Esophagus squamous epithelium (tissue), 5 donors: ENCODE results near the gene LCE6A. TPM values are rescaled to one million over a fixed set of nuclear protein-coding genes. Genes with fewer than 3 reads are reported as not detected.

Experiments used
- DNase-seq: peaks from one replicate; lab custom pipeline; 2025; lab: John Stamatoyannopoulos, UW
- H3K27ac ChIP-seq, 4 donors: fragments of 200-600 bp; sonication (generic); one replicate each; pipeline ENCODE4 v1.5.1; 2016 to 2019; ENCODE audit warnings: mild to moderate bottlenecking in 1 of 4
- H3K27me3 ChIP-seq, 4 donors: fragments of 200-600 bp; sonication (generic); 1 replicate in 3 of 4; 2 replicates in 1 of 4; pipeline versions ENCODE4 v1.5.1 to v1.6.0; 2017 to 2021; ENCODE audit warnings: antibody characterized with exemption in 1 of 4
- H3K36me3 ChIP-seq, 3 donors: fragments of 200-600 bp; sonication (generic); one replicate each; pipeline ENCODE4 v1.5.1; 2016 to 2019
- H3K4me1 ChIP-seq, 3 donors: fragments of 200-600 bp; sonication (generic); one replicate each; pipeline ENCODE4 v1.5.1; 2017 to 2019
- H3K4me3 ChIP-seq, 4 donors: fragments of 200-600 bp; sonication (generic); 1 replicate in 3 of 4; 2 replicates in 1 of 4; pipeline ENCODE4 v1.5.1; 2016 to 2019; ENCODE audit warnings: mild to moderate bottlenecking in 2 of 4, moderate library complexity in 1 of 4
- H3K9me3 ChIP-seq, 3 donors: fragments of 200-600 bp; sonication (generic); one replicate each; pipeline ENCODE4 v1.5.1; 2016 to 2019
- CTCF ChIP-seq, 6 experiments: fragments of 450-650 bp in 4 of 6; fragments of 200-600 bp in 2 of 6; sonication (generic) in 2 of 6; IDR thresholded peaks; one replicate each; pipeline ENCODE4 v1.5.1; 2016 to 2019; ENCODE audit warnings: antibody characterized with exemption in 6 of 6, mild to moderate bottlenecking in 4 of 6, moderate library complexity in 4 of 6
- POLR2A ChIP-seq, 4 donors: fragments of 450-650 bp; IDR thresholded peaks; one replicate each; pipeline ENCODE4 v1.6.1; 2017; ENCODE audit warnings: antibody characterized with exemption in 4 of 4, mild to moderate bottlenecking in 4 of 4, moderate library complexity in 3 of 4
- WGBS, 2 donors: methylation state at CpG; one replicate each; pipeline ENCODE4 v1.1.5; 2018; 5-methylcytosine and 5-hydroxymethylcytosine counted together
- intact Hi-C: fragments of 100-400 bp; cut with DNase I; formaldehyde crosslinking; loops from one replicate; pipeline ENCODE4 v1.15.0; 2022
- total RNA-seq, 4 donors: library from RNA; depleted of rRNA; stranded (reverse); fragments of >200 nt; gene quantifications; one replicate each; pipeline ENCODE4 v1.1.0, GENCODE V29; 2016
- donor health status: DM: yes; HTN: yes; CAD: no.

The LCE6A gene
- total RNA-seq, 4 donors from 2014 or later, result not detected

GRCh38 chr1:152860129-152860528, 17.5 kb downstream of the LCE6A start:
- H3K4me3 ChIP-seq, result no peak overlapping the region
- H3K27ac ChIP-seq, result no peak overlapping the region
- H3K9me3 ChIP-seq, result no peaks in the 10 kb centered on the region
- H3K27me3 ChIP-seq, result no peaks in the 10 kb centered on the region
- H3K4me1 ChIP-seq, result peaks cover 0 to 3% (median 0%) of the 10 kb centered on the region in 3 donors
- no peaks in the 10 kb centered on the region for H3K36me3 ChIP-seq
- no peak for DNase-seq
- WGBS, 2 donors, result 72 to 73% methylated on average over 3 of the region's 3 CpGs
- intact Hi-C loops, result loop anchor here (10.0 kb wide), 1 partner anchor 205 kb away; no protein-coding TSS in a partner anchor
- TF ChIP-seq CTCF (IDR thresholded peaks at IDR 0.05), result no peak
- TF ChIP-seq POLR2A (IDR thresholded peaks at IDR 0.05), result no peak

DNA sequence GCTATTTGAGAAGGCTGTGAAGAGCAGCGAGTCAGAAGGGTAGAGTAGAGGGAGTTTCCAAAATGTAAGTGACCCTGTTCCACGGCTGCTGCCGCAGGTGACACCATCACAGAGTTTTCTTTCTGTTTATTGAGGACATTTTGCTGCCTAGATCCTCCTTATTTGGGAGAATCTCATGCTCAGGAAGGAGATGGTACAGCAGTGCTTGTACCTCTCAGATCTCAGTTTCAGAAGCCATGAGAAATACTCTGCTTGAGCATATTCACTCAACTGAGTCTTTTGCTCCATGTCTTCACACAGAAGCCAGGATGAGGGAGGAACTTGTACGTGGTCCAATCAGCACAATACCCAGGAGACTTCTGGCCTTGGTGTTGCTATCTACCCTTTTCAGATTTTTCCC, 18.7 kb downstream of the LCE6A start:
- TF ChIP-seq POLR2A (IDR thresholded peaks at IDR 0.05) (no peak), CTCF (IDR thresholded peaks at IDR 0.05) (no peak)
- no peaks in the 10 kb centered on the region for H3K36me3 ChIP-seq
- 68 to 73% methylated on average over 4 of the region's 4 CpGs for WGBS, 2 donors
- H3K4me3 ChIP-seq, result no peak overlapping the region
- H3K4me1 ChIP-seq, result peaks cover 0 to 3% (median 0%) of the 10 kb centered on the region in 3 donors
- no peaks in the 10 kb centered on the region for H3K27me3 ChIP-seq
- DNase-seq, result no peak
- intact Hi-C loops, result loop anchor here (10.0 kb wide), 1 partner anchor 207 kb away; no protein-coding TSS in a partner anchor
- no peaks in the 10 kb centered on the region for H3K9me3 ChIP-seq
- no peak overlapping the region for H3K27ac ChIP-seq

- intact Hi-C loops, result loop anchor here (10.0 kb wide), 1 partner anchor 210 kb away; no protein-coding TSS in a partner anchor
- Histone ChIP-seq H3K27ac (no peak overlapping the region), H3K27me3 (no peaks in the 10 kb centered on the region), H3K4me1 (peaks cover 0 to 3% (median 0%) of the 10 kb centered on the region in 3 donors), H3K9me3 (no peaks in the 10 kb centered on the region), H3K4me3 (no peak overlapping the region), H3K36me3 (no peaks in the 10 kb centered on the region)
- TF ChIP-seq CTCF (IDR thresholded peaks at IDR 0.05) (no peak), POLR2A (IDR thresholded peaks at IDR 0.05) (no peak)
- DNase-seq, result no peak
Observed at GRCh38 chr1:152864443-152864842, 21.8 kb downstream of the LCE6A start.

- H3K9me3 ChIP-seq, result no peaks in the 10 kb centered on the region
- H3K36me3 ChIP-seq, result no peaks in the 10 kb centered on the region
- no peak overlapping the region for H3K4me3 ChIP-seq
- no peaks in the 10 kb centered on the region for H3K27me3 ChIP-seq
- TF ChIP-seq CTCF (IDR thresholded peaks at IDR 0.05) (no peak), POLR2A (IDR thresholded peaks at IDR 0.05) (no peak)
- peaks cover 0 to 4% (median 0%) of the 10 kb centered on the region in 3 donors for H3K4me1 ChIP-seq
- H3K27ac ChIP-seq, result no peak overlapping the region
- intact Hi-C loops, result loop anchor here (10.0 kb wide), 1 partner anchor 212 kb away; no protein-coding TSS in a partner anchor
- no peak for DNase-seq
- WGBS, 2 donors, result 83 to 90% methylated on average over 2 of the region's 2 CpGs
Observed at GRCh38 chr1:152866321-152866720, 23.7 kb downstream of the LCE6A start.

- H3K4me3 ChIP-seq, result no peak overlapping the region
- peaks cover 0 to 4% (median 0%) of the 10 kb centered on the region in 3 donors for H3K4me1 ChIP-seq
- WGBS, 2 donors, result 27 to 29% methylated on average over 9 of the region's 9 CpGs
- DNase-seq, result no peak
- intact Hi-C loops, result loop anchor here (2.0 to 10.0 kb wide), 3 partner anchors 57 to 321 kb away; no protein-coding TSS in a partner anchor
- H3K9me3 ChIP-seq, result no peaks in the 10 kb centered on the region
- H3K27ac ChIP-seq, result no peak overlapping the region
- no peaks in the 10 kb centered on the region for H3K36me3 ChIP-seq
- TF ChIP-seq CTCF (IDR thresholded peaks at IDR 0.05) (peak in 5 of 6 experiments; percentile 68 to 84 (median 77)), POLR2A (IDR thresholded peaks at IDR 0.05) (no peak)
- H3K27me3 ChIP-seq, result no peaks in the 10 kb centered on the region
Observed at GRCh38 chr1:152869808-152870419, 27.3 kb downstream of the LCE6A start.
